HG02970 (cell line): Measurements from ENCODE around the gene OR4F15.
"Not testable (repeated sequence)": the region's sequence is repeated elsewhere in the genome, so short reads cannot be mapped to it uniquely, and the experiment has no call there.

Experiments used
- ATAC-seq: cut with Tn5 transposase; IDR thresholded peaks from one replicate; pipeline ENCODE4 v1.9.1; 2021; ENCODE audit warnings: mild to moderate bottlenecking, moderate library complexity, moderate number of reproducible peaks; ENCODE audit not compliant: unreplicated experiment, low FRiP score

The OR4F15 gene

GRCh38 chr15:101811902-101812301 is at the start of gene OR4F15:
Gene OR4F15 (plus strand): TSS chr15:101812202. CDS start chr15:101818187, 5,985 bp downstream.
- no peak for ATAC-seq

- ATAC-seq: not testable (repeated sequence)
Measured at GRCh38 chr15:101764669-101765339, 47.2 kb upstream of the OR4F15 start.

GRCh38 chr15:101765340-101765671 is 46.7 kb upstream of the OR4F15 start:
- ATAC-seq: not testable (repeated sequence)

GRCh38 chr15:101765772-101766456 is 46.1 kb upstream of the OR4F15 start:
- no peak for ATAC-seq

GRCh38 chr15:101767083-101767640 is 44.8 kb upstream of the OR4F15 start:
- ATAC-seq: not testable (repeated sequence)

- ATAC-seq: no peak
Measured at GRCh38 chr15:101772921-101773320, 39.1 kb upstream of the OR4F15 start.

GRCh38 chr15:101773496-101774100 is 38.4 kb upstream of the OR4F15 start:
- ATAC-seq: no peak

- no peak for ATAC-seq
Measured at GRCh38 chr15:101775136-101775535, 36.9 kb upstream of the OR4F15 start.

GRCh38 chr15:101778576-101778975 is 33.4 kb upstream of the OR4F15 start:
- not testable (repeated sequence) for ATAC-seq

- ATAC-seq: not testable (repeated sequence)
Measured at GRCh38 chr15:101780225-101780624, 31.8 kb upstream of the OR4F15 start.

GRCh38 chr15:101781928-101782327 is 30.1 kb upstream of the OR4F15 start:
- no peak for ATAC-seq

GRCh38 chr15:101784644-101785043 is 27.4 kb upstream of the OR4F15 start:
- no peak for ATAC-seq

GRCh38 chr15:101786422-101786821 is 25.6 kb upstream of the OR4F15 start:
- ATAC-seq: not testable (repeated sequence)

- ATAC-seq: not testable (repeated sequence)
Measured at GRCh38 chr15:101788001-101788400, 24.0 kb upstream of the OR4F15 start.

- not testable (repeated sequence) for ATAC-seq
Measured at GRCh38 chr15:101788503-101789269, 23.3 kb upstream of the OR4F15 start.

- not testable (repeated sequence) for ATAC-seq
Measured at GRCh38 chr15:101790748-101791147, 21.3 kb upstream of the OR4F15 start.

- not testable (repeated sequence) for ATAC-seq
Measured at GRCh38 chr15:101793981-101794380, 18.0 kb upstream of the OR4F15 start.

- no peak for ATAC-seq
Measured at GRCh38 chr15:101795455-101795854, 16.5 kb upstream of the OR4F15 start.

- no peak for ATAC-seq
Measured at GRCh38 chr15:101799665-101800064, 12.3 kb upstream of the OR4F15 start.

GRCh38 chr15:101801048-101801447 is 11.0 kb upstream of the OR4F15 start:
- ATAC-seq: no peak

- ATAC-seq: no peak
Measured at GRCh38 chr15:101803209-101803608, 8.8 kb upstream of the OR4F15 start, which contains the start of gene OR4F6. Gene OR4F6 (plus strand): TSS chr15:101803509. CDS start chr15:101805720, 2,211 bp downstream.
